Smooth muscle cell (in vitro differentiated cells): ENCODE measurements around the gene CHRM2. TPM values are rescaled to one million over a fixed set of nuclear protein-coding genes. Genes with fewer than 3 reads are reported as not detected.
"Not testable (repeated sequence)": the region's sequence is repeated elsewhere in the genome, so short reads cannot be mapped to it uniquely, and the experiment has no call there.

Experiments used
- DNase-seq: peaks from one replicate; lab custom pipeline; 2025; ENCODE audit not compliant: unreplicated experiment; lab: John Stamatoyannopoulos, UW
- H2AFZ ChIP-seq: fragments of 200-600 bp; sonication (generic); 2 replicates; pipeline ENCODE4 v1.6.0; 2016; ENCODE audit warnings: antibody characterized with exemption, low read depth, mild to moderate bottlenecking
- H3F3A ChIP-seq: fragments of 200-600 bp; sonication (generic); 2 replicates; pipeline ENCODE4 v1.6.0; 2017; ENCODE audit warnings: antibody characterized with exemption, low read depth
- H3K27ac ChIP-seq: fragments of 200-600 bp; sonication (generic); 2 replicates; pipeline ENCODE4 v1.5.1; 2016; ENCODE audit warnings: low read depth, mild to moderate bottlenecking
- H3K27me3 ChIP-seq: fragments of 200-600 bp; sonication (generic); 2 replicates; pipeline ENCODE4 v1.6.1; 2016; ENCODE audit warnings: low read depth, mild to moderate bottlenecking
- H3K36me3 ChIP-seq: fragments of 200-600 bp; sonication (generic); 2 replicates; pipeline ENCODE4 v1.5.1; 2016; ENCODE audit warnings: low read depth
- H3K4me1 ChIP-seq: fragments of 200-600 bp; sonication (generic); 2 replicates; pipeline ENCODE4 v1.5.1; 2016; ENCODE audit warnings: low read depth
- H3K4me2 ChIP-seq: fragments of 200-600 bp; sonication (generic); 2 replicates; pipeline ENCODE4 v1.6.0; 2016; ENCODE audit warnings: mild to moderate bottlenecking
- H3K4me3 ChIP-seq: fragments of 200-600 bp; sonication (generic); 2 replicates; pipeline ENCODE4 v1.5.1; 2016; ENCODE audit warnings: mild to moderate bottlenecking
- H3K79me2 ChIP-seq: fragments of 200-600 bp; sonication (generic); 2 replicates; pipeline ENCODE4 v1.6.0; 2016; ENCODE audit warnings: low read depth, mild to moderate bottlenecking
- H3K9ac ChIP-seq: fragments of 200-600 bp; sonication (generic); 2 replicates; pipeline ENCODE4 v1.6.0; 2016; ENCODE audit warnings: low read depth
- H3K9me3 ChIP-seq: fragments of 200-600 bp; sonication (generic); replicated peaks from 2 replicates; pipeline ENCODE4 v1.5.1; 2016; ENCODE audit warnings: low read depth
- H4K20me1 ChIP-seq: fragments of 200-600 bp; sonication (generic); 2 replicates; pipeline ENCODE4 v1.6.0; 2016; ENCODE audit warnings: low read depth
- CTCF ChIP-seq: fragments of 200-600 bp; sonication (generic); IDR thresholded peaks from 2 replicates; pipeline ENCODE4 v1.5.1; 2017; ENCODE audit warnings: borderline replicate concordance, mild to moderate bottlenecking, antibody characterized with exemption; ENCODE audit not compliant: insufficient read depth, poor library complexity, severe bottlenecking
- WGBS: methylation state at CpG from one replicate; pipeline ENCODE4 v1.1.7; 2016; ENCODE audit warnings: low lambda C conversion rate; 5-methylcytosine and 5-hydroxymethylcytosine counted together
- polyA plus RNA-seq: library from polyadenylated mRNA; unstranded; fragments of >200 nt; fragmentation: Nextera tagmentation; extraction: Ambion mirVana; gene quantifications from 2 replicates; pipeline ENCODE4 v1.2.1, GENCODE V29; 2016
- total RNA-seq: library from RNA; depleted of rRNA; stranded (reverse); fragments of >200 nt; gene quantifications from 2 replicates; pipeline ENCODE4 v1.2.3, GENCODE V29; 2014

CHRM2 gene
- total RNA-seq: 3.0 and 3.4 TPM in 2 replicates
- 0.33 and 0.40 TPM in 2 replicates for polyA plus RNA-seq

DNA sequence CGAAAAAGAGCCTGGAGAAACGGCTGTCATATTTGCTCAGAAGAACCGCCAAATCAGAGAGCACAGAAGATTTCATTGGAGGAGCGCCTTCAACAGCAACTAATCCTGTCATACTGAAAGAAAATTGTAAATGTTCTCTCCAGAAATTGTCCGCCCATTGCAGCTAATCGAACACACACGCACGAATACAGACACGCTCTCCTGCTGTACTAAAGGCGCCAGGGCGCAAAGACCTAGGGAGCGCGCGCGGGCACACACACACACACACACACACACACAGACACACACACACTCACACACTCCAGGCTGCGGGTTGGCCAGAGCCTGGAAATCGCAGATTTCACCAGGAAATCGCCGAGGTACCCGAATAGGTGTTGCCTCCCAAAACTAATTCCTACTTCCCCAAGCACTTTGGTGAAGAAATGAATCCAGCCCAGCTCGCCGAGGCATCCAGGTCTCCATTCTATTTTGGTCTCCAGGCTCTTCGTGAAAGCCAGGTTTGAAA lies at the start of gene CHRM2:
Gene CHRM2 (plus strand): TSS at position 157 of the 505 bp plus-strand sequence. CDS start 146,214 bp downstream, outside the sequence.
- Histone ChIP-seq H3K9ac (no peak within 1 kb of the TSS), H3K27me3 (peaks cover 90% of the 10 kb centered on the region), H3K4me3 (peak within 1 kb of the TSS; percentile 52), H3K79me2 (no peaks in the 10 kb centered on the region), H3K36me3 (no peaks in the 10 kb centered on the region), H3F3A (no peaks in the 10 kb centered on the region), H3K4me2 (peak within 1 kb of the TSS; percentile 93), H3K9me3 (no peaks in the 10 kb centered on the region), H4K20me1 (no peaks in the 10 kb centered on the region), H3K27ac (no peak within 1 kb of the TSS), H2AFZ (no peak within 1 kb of the TSS), H3K4me1 (peaks cover 24% of the 10 kb centered on the region)
- 8% methylated on average over 22 of the region's 23 CpGs for whole genome bisulfite sequencing
- TF ChIP-seq CTCF: no peak
- DNase-seq: no peak

GRCh38 chr7:136831398-136831797 lies 37.1 kb upstream of the CHRM2 start:
- H3K79me2 ChIP-seq, DNase-seq, H3K4me2 ChIP-seq, H2AFZ ChIP-seq, H3K4me3 ChIP-seq, H3K27ac ChIP-seq, H3K9me3 ChIP-seq, H3K27me3 ChIP-seq, H4K20me1 ChIP-seq, H3K4me1 ChIP-seq, H3K36me3 ChIP-seq, H3F3A ChIP-seq, H3K9ac ChIP-seq: not testable (repeated sequence)
- WGBS: 15% methylated on average over 5 of the region's 16 CpGs

DNA sequence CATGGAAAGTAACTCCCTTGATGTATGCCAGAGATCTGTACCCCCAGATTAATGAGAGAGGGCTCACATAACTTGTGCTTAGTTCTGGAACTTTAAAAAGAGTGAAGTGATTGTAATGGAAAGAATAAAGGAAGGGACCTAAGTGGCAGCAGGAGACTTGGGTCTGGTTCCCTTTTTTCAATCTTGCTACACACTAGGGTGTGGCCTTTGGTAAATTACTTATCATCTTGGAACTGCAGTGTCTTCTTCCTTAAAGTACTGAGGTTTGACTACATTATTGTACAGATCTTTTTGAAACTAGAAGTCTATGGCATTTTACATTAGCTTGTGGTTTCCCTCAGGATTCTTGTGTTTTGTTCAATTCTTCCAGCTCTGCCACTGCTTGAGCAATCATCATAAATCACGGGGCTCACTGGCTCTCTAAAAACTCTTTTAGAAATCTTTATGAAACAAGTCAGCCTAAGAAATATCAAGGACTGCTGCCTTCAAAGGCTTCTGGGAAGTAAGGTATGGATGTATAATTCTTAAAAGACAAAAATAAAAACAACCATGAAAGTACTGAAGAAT lies 22.5 kb upstream of the CHRM2 start:
- no peak for TF ChIP-seq CTCF
- no peaks in the 10 kb centered on the region for H3K79me2 ChIP-seq
- H3K9ac ChIP-seq: no peak overlapping the region
- no peak for DNase-seq
- no peak overlapping the region for H2AFZ ChIP-seq
- H3K4me3 ChIP-seq: no peak overlapping the region
- no peaks in the 10 kb centered on the region for H3K36me3 ChIP-seq
- H3K27ac ChIP-seq: no peak overlapping the region
- no peaks in the 10 kb centered on the region for H3K4me1 ChIP-seq
- no peaks in the 10 kb centered on the region for H3F3A ChIP-seq
- no peaks in the 10 kb centered on the region for H3K9me3 ChIP-seq
- no peaks in the 10 kb centered on the region for H4K20me1 ChIP-seq
- WGBS: 48% methylated on average over 1 of the region's 1 CpG
- H3K4me2 ChIP-seq: no peak overlapping the region
- H3K27me3 ChIP-seq: no peaks in the 10 kb centered on the region

DNA sequence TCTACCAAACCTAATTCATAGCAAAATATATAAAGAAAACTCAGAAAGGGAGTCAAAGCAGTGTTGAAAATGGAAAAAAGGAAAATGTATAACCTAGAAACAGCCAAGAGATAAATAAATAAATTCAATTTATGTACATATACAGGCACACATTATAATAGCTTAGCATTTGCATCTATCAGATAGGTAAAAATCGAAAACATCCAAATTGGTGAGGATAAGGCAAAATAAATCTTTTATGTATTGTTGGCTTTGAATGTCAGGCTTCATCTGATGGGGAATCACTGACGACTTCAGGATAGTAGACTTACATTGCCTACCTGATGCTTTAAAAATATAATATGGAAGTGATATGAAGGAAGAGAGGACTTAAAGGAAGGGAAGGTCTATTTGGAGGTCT lies 20.6 kb upstream of the CHRM2 start:
- Histone ChIP-seq H3K4me2 (no peak overlapping the region), H3K4me1 (no peaks in the 10 kb centered on the region), H3K27me3 (no peaks in the 10 kb centered on the region), H3K79me2 (no peaks in the 10 kb centered on the region), H3F3A (no peaks in the 10 kb centered on the region), H4K20me1 (no peaks in the 10 kb centered on the region), H3K9me3 (no peaks in the 10 kb centered on the region), H3K4me3 (no peak overlapping the region), H2AFZ (no peak overlapping the region), H3K9ac (no peak overlapping the region), H3K27ac (no peak overlapping the region), H3K36me3 (no peaks in the 10 kb centered on the region)
- 91% methylated on average over 2 of the region's 2 CpGs for WGBS
- no peak for DNase-seq
- no peak for TF ChIP-seq CTCF
